K562 (cell line): ENCODE data around the gene GH2. TPM values are rescaled to one million over a fixed set of nuclear protein-coding genes. Genes with fewer than 3 reads are reported as not detected.
A peak's percentile ranks its signal among the peaks of the same experiment; 100 is the strongest.

Experiments
- ATAC-seq: fragments of 200-7000 bp; cut with Tn5 transposase; 3 replicates; pipeline ENCODE4 v1.9.1; 2020; ENCODE audit warnings: moderate library complexity
- BruUV-seq: library from RNA; stranded (reverse); fragments of 400-500 nt; replicated peaks from 2 replicates; lab custom pipeline; 2021; lab: Mats Ljungman, UMichigan
- CTCF ChIA-PET: fragments of 300-600 bp; formaldehyde crosslinking; extraction: SDS; loops from one replicate; lab custom pipeline; 2021; ENCODE audit warnings: low intra/inter-chr PET ratio; lab: Yijun Ruan, JAX
- POLR2A ChIA-PET: fragments of 300-600, 350-650 bp; sonication (Branson Sonifier 250); formaldehyde crosslinking; extraction: SDS; loops from one replicate; lab custom pipeline; 2021; ENCODE audit warnings: antibody characterized with exemption, inconsistent platforms; lab: Yijun Ruan, JAX
- DNase-seq, 4 experiments: peaks; one replicate each; pipeline versions ENCODE4 v3.0.0 to v3.0.0-alpha.2; 2011 to 2018; ENCODE audit warnings: low spot score in 3 of 4, mixed read lengths in 3 of 4; ENCODE audit errors: extremely low read depth in 1 of 4
- FAIRE-seq: peaks from 2 replicates; lab custom pipeline; 2011; peaks lifted over from hg19 to GRCh38; lab: Jason Lieb, UNC
- H2AFZ ChIP-seq: 2 replicates; pipeline ENCODE4 v1.6.0; 2011; ENCODE audit warnings: low read depth, low read length, control low read depth, inconsistent platforms
- H3K27ac ChIP-seq: fragments of 200-600 bp; 3 replicates; pipeline ENCODE4 v1.8.0; 2011; ENCODE audit warnings: low read depth, mild to moderate bottlenecking, control low read depth, inconsistent platforms, low read length, moderate library complexity, mixed read lengths; ENCODE audit errors: extremely low read depth
- H3K27me3 ChIP-seq, 2 experiments: fragments of 300-600 bp in 1 of 2; 2 replicates in 1 of 2; 3 replicates in 1 of 2; pipeline versions ENCODE4 v1.6.0 to v1.8.0; 2011; ENCODE audit warnings: inconsistent platforms in 2 of 2, low read length in 2 of 2, mild to moderate bottlenecking in 1 of 2, mixed read lengths in 1 of 2, moderate library complexity in 1 of 2; ENCODE audit not compliant: control insufficient read depth in 2 of 2, insufficient read depth in 2 of 2
- H3K36me3 ChIP-seq: fragments of 300-600 bp; 3 replicates; pipeline ENCODE4 v1.8.0; 2011; ENCODE audit warnings: mild to moderate bottlenecking, low read length, inconsistent platforms; ENCODE audit not compliant: control insufficient read depth, insufficient read depth
- H3K4me1 ChIP-seq, 2 experiments: fragments of 200-600 bp in 1 of 2; replicated peaks in 1 of 2; 2 replicates in 1 of 2; 3 replicates in 1 of 2; pipeline versions ENCODE4 v1.5.1 to v1.8.0; 2011; ENCODE audit warnings: inconsistent platforms in 2 of 2, low read length in 2 of 2, mild to moderate bottlenecking in 1 of 2, mixed read lengths in 1 of 2, moderate library complexity in 1 of 2; ENCODE audit not compliant: control insufficient read depth in 2 of 2, insufficient read depth in 2 of 2
- H3K4me2 ChIP-seq: 2 replicates; pipeline ENCODE4 v1.6.1; 2011; ENCODE audit warnings: low read length, control low read depth, inconsistent platforms, mixed read lengths; ENCODE audit not compliant: insufficient read depth
- H3K4me3 ChIP-seq: fragments of 200-600 bp; sonication (generic), shearing (Covaris generic); 2 replicates; pipeline ENCODE4 v1.5.1; 2016; ENCODE audit warnings: control low read depth, inconsistent platforms
- H3K79me2 ChIP-seq: fragments of 200-600 bp; 3 replicates; pipeline ENCODE4 v1.8.0; 2011; ENCODE audit warnings: low read length, inconsistent platforms; ENCODE audit not compliant: control insufficient read depth, insufficient read depth
- H3K9ac ChIP-seq, 2 experiments: 2 replicates each; pipeline versions ENCODE4 v1.6.0 to v1.6.1; 2011; ENCODE audit warnings: low read depth in 2 of 2, low read length in 2 of 2, control low read depth in 1 of 2, inconsistent platforms in 1 of 2, mild to moderate bottlenecking in 1 of 2, mixed read lengths in 1 of 2; ENCODE audit not compliant: insufficient read depth in 1 of 2
- H3K9me1 ChIP-seq: one replicate; pipeline ENCODE4 v1.6.0; 2011; ENCODE audit warnings: inconsistent platforms, mild to moderate bottlenecking, low read length, moderate library complexity; ENCODE audit not compliant: control insufficient read depth, insufficient read depth
- H3K9me3 ChIP-seq: replicated peaks from 2 replicates; pipeline ENCODE4 v1.5.1; 2011; ENCODE audit warnings: low read depth, low read length, inconsistent platforms; ENCODE audit not compliant: control insufficient read depth, insufficient read depth
- H4K20me1 ChIP-seq: replicated peaks from 2 replicates; pipeline ENCODE4 v1.6.1; 2011; ENCODE audit warnings: low read length, inconsistent platforms, mixed read lengths; ENCODE audit not compliant: control insufficient read depth, insufficient read depth
- EGR1 ChIP-seq: fragments of 450-650 bp; conservative IDR thresholded peaks from 2 replicates; pipeline ENCODE4 v1.6.1; 2017; ENCODE audit warnings: mild to moderate bottlenecking
- MECOM ChIP-seq: fragments of 250-450 bp; sonication (Bioruptor Pico); IDR thresholded peaks from 2 replicates; pipeline ENCODE4 v1.8.0; 2022; ENCODE audit warnings: inconsistent platforms
- ZFP36 ChIP-seq: fragments of 150-350 bp; IDR thresholded peaks from 2 replicates; pipeline ENCODE4 v1.6.1; 2018; ENCODE audit warnings: low read length, low read depth; ENCODE audit not compliant: partially characterized antibody
- ZNF184 ChIP-seq: sonication (generic); formaldehyde crosslinking; IDR thresholded peaks from 2 replicates; pipeline ENCODE4 v1.5.0; 2020; ENCODE audit warnings: missing genetic modification reagents
- ZNF696 ChIP-seq: fragments of 250-450 bp; sonication (Bioruptor Pico); conservative IDR thresholded peaks from 2 replicates; pipeline ENCODE4 v1.4.0; 2020; ENCODE audit warnings: mild to moderate bottlenecking, moderate library complexity
- WGBS: fragments of 100-300 bp; shearing (Covaris generic); methylation state at CpG from one replicate; pipeline ENCODE4 v1.1.6; 2016; ENCODE audit warnings: low coverage, mixed read lengths; ENCODE audit not compliant: insufficient coverage; ENCODE audit errors: missing lambda C conversion rate; 5-methylcytosine and 5-hydroxymethylcytosine counted together
- in situ Hi-C: fragments of 300-500 bp; cut with MboI; formaldehyde crosslinking; loops from 4 replicates; pipeline ENCODE4 v1.15.0; 2018; ENCODE audit warnings: inconsistent platforms, mixed read lengths
- intact Hi-C: fragments of 100-400 bp; cut with micrococcal nuclease; formaldehyde crosslinking; loops from 2 replicates; pipeline ENCODE4 v1.14.2; 2022
- polyA plus RNA-seq, 8 experiments: library from polyadenylated mRNA; depleted of rRNA in 4 of 8; stranded (reverse) in 5 of 8; unstranded in 3 of 8; fragments of >200 nt; fragmentation: Nextera tagmentation in 2 of 8; fragmentation: Illumina TruSeq in 1 of 8; extraction: Ambion mirVana in 2 of 8; extraction: Trizol in 1 of 8; gene quantifications; 2 replicates each; pipeline versions ENCODE4 v1.2.1 to v1.2.3, GENCODE V29; 2011 to 2014; ENCODE audit warnings: inconsistent platforms in 1 of 8, missing spikeins in 1 of 8
- total RNA-seq, 7 experiments: library from RNA; depleted of rRNA in 6 of 7; stranded (reverse); fragments of >200 nt in 6 of 7; fragmentation: Illumina TruSeq in 2 of 7; extraction: Trizol in 2 of 7; gene quantifications; 2 replicates each; pipeline versions ENCODE4 v1.2.1 to v1.2.3, GENCODE V29; 2011 to 2021; ENCODE audit warnings: low replicate concordance in 1 of 7

The GH2 gene
- total and polyA plus RNA-seq, 9 of the 15 experiments (the other 6 are each of a cell fraction or from before 2014, with no cell fraction given) = not detected

GRCh38 chr17:63928172-63928666 is 46.5 kb upstream of the GH2 start:
- FAIRE-seq (no peak), DNase-seq (no peak), ATAC-seq (no peak)
- no peak overlapping the region for H2AFZ ChIP-seq
- H3K79me2 ChIP-seq = no peaks in the 10 kb centered on the region
- intact Hi-C loops = no loop called here
- H3K4me2 ChIP-seq = no peak overlapping the region
- H3K9me1 ChIP-seq = no peaks in the 10 kb centered on the region
- H3K36me3 ChIP-seq = no peaks in the 10 kb centered on the region
- BruUV-seq = no TSS peak
- H3K4me1 ChIP-seq = peaks cover 0 to 33% of the 10 kb centered on the region in 2 experiments; a peak in 2 of 5 replicates
- peaks cover 0 to 9% of the 10 kb centered on the region in 2 experiments; a peak in 2 of 5 replicates for H3K27me3 ChIP-seq
- WGBS = 19% methylated on average over 7 of the region's 10 CpGs
- ChIA-PET POLR2A (interaction anchor here (0.6 kb wide), 1 partner anchor 13 kb away, joined by 3 read pairs; no protein-coding TSS in a partner anchor), CTCF (no interaction called here)
- TF ChIP-seq ZFP36 (peak; percentile 78), ZNF184 (CRISPR knock-in tag) (no peak), EGR1 (no peak), MECOM (no peak), ZNF696 (CRISPR knock-in tag) (no peak)
- no peak overlapping the region for H3K27ac ChIP-seq
- no peaks in the 10 kb centered on the region for H4K20me1 ChIP-seq
- no peak overlapping the region for H3K4me3 ChIP-seq
- H3K9me3 ChIP-seq = no peaks in the 10 kb centered on the region
- in situ Hi-C loops = no loop called here
- H3K9ac ChIP-seq = no peak overlapping the region; a peak in 1 of 4 replicates
